Measurements from ENCODE around the gene PRR5L.

- TF ChIP-seq, protein P1, sequence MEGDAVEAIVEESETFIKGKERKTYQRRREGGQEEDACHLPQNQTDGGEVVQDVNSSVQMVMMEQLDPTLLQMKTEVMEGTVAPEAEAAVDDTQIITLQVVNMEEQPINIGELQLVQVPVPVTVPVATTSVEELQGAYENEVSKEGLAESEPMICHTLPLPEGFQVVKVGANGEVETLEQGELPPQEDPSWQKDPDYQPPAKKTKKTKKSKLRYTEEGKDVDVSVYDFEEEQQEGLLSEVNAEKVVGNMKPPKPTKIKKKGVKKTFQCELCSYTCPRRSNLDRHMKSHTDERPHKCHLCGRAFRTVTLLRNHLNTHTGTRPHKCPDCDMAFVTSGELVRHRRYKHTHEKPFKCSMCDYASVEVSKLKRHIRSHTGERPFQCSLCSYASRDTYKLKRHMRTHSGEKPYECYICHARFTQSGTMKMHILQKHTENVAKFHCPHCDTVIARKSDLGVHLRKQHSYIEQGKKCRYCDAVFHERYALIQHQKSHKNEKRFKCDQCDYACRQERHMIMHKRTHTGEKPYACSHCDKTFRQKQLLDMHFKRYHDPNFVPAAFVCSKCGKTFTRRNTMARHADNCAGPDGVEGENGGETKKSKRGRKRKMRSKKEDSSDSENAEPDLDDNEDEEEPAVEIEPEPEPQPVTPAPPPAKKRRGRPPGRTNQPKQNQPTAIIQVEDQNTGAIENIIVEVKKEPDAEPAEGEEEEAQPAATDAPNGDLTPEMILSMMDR (IDR thresholded peaks at IDR 0.05; ENCODE audit: insufficient read depth, low read length), result no peak
- TF ChIP-seq, protein P2, sequence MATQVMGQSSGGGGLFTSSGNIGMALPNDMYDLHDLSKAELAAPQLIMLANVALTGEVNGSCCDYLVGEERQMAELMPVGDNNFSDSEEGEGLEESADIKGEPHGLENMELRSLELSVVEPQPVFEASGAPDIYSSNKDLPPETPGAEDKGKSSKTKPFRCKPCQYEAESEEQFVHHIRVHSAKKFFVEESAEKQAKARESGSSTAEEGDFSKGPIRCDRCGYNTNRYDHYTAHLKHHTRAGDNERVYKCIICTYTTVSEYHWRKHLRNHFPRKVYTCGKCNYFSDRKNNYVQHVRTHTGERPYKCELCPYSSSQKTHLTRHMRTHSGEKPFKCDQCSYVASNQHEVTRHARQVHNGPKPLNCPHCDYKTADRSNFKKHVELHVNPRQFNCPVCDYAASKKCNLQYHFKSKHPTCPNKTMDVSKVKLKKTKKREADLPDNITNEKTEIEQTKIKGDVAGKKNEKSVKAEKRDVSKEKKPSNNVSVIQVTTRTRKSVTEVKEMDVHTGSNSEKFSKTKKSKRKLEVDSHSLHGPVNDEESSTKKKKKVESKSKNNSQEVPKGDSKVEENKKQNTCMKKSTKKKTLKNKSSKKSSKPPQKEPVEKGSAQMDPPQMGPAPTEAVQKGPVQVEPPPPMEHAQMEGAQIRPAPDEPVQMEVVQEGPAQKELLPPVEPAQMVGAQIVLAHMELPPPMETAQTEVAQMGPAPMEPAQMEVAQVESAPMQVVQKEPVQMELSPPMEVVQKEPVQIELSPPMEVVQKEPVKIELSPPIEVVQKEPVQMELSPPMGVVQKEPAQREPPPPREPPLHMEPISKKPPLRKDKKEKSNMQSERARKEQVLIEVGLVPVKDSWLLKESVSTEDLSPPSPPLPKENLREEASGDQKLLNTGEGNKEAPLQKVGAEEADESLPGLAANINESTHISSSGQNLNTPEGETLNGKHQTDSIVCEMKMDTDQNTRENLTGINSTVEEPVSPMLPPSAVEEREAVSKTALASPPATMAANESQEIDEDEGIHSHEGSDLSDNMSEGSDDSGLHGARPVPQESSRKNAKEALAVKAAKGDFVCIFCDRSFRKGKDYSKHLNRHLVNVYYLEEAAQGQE (IDR thresholded peaks at IDR 0.05; ENCODE audit: insufficient replicate concordance, low read depth), result no peak
Observed at GRCh38 chr11:36438126-36438525, 142.0 kb downstream of the PRR5L start.
